AG09309 (cell line): Measurements from ENCODE around the gene RS1.

Experiments
- DNase-seq: peaks from one replicate; pipeline ENCODE4 v3.0.0-alpha.2; 2010; ENCODE audit warnings: low read depth
- H3K4me3 ChIP-seq: 2 replicates; pipeline ENCODE4 v1.5.1; 2011; ENCODE audit warnings: mild to moderate bottlenecking, low read depth, low read length, moderate library complexity; ENCODE audit not compliant: control insufficient read depth
- CTCF ChIP-seq: IDR thresholded peaks from 2 replicates; pipeline ENCODE4 v1.5.1; 2011; ENCODE audit warnings: mild to moderate bottlenecking, low read depth, low read length, inconsistent platforms; ENCODE audit not compliant: insufficient read depth, control insufficient read depth; ENCODE audit errors: missing control alignments

Gene RS1

DNA sequence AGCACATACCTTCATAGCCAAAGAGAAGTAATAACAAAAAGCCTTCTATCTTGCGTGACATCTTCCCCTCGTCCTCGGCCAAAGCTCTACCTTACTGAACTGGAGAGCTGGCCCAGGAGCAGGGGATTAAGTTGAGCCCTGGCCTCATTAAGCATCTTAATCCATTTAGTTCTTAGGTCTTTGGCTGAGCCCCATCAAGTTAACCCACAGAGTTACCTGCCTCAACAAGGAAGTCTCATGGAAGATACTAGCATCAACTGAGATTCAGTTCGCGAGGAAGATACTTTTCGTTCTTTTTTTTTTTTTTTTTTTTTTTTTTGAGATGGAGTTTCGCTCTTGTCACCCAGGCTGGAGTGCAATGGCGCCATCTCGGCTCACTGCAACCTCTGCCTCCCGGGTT is at the start of gene RS1:
Gene RS1 (minus strand): TSS at position 101 of the 400 bp plus-strand sequence. CDS start 40 bp downstream, at position 61.
- TF ChIP-seq CTCF = no peak
- DNase-seq = no peak
- no peak within 1 kb of the TSS for H3K4me3 ChIP-seq

- no peak for DNase-seq
- no peak for TF ChIP-seq CTCF
- no peak overlapping the region for H3K4me3 ChIP-seq
Observed at GRCh38 chrX:18719852-18720251, 47.9 kb upstream of the RS1 start.

DNA sequence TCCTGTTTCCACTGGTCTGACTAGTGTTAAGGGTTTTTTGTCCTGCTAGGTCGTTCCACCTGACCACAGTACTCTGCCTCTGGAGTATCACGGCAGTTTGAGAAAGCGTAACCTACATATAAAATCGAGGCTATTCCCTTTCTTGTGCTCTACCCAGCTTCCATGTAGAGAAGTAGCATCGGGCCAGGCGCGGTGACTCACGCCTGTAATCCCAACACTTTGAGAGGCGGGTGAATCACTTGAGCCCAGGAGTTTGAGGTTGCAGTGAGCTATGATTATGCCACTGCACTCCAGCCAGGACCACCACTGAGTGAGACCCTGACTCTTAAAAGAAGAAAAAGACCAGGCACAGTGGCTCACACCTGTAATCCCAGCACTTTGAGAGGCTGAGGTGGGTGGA is 43.0 kb upstream of the RS1 start:
- no peak for DNase-seq
- H3K4me3 ChIP-seq = no peak overlapping the region
- TF ChIP-seq CTCF = no peak

- DNase-seq = no peak
- H3K4me3 ChIP-seq = no peak overlapping the region
- no peak for TF ChIP-seq CTCF
Observed at GRCh38 chrX:18709833-18710232, 37.9 kb upstream of the RS1 start.

- no peak for DNase-seq
- H3K4me3 ChIP-seq = no peak within 1 kb of the TSS
- TF ChIP-seq CTCF = no peak
Observed at GRCh38 chrX:18707426-18708049, 35.6 kb upstream of the RS1 start, which contains the start of gene PPEF1. Gene PPEF1 (plus strand): TSS chrX:18707645. CDS start chrX:18707781, 136 bp downstream.

DNA sequence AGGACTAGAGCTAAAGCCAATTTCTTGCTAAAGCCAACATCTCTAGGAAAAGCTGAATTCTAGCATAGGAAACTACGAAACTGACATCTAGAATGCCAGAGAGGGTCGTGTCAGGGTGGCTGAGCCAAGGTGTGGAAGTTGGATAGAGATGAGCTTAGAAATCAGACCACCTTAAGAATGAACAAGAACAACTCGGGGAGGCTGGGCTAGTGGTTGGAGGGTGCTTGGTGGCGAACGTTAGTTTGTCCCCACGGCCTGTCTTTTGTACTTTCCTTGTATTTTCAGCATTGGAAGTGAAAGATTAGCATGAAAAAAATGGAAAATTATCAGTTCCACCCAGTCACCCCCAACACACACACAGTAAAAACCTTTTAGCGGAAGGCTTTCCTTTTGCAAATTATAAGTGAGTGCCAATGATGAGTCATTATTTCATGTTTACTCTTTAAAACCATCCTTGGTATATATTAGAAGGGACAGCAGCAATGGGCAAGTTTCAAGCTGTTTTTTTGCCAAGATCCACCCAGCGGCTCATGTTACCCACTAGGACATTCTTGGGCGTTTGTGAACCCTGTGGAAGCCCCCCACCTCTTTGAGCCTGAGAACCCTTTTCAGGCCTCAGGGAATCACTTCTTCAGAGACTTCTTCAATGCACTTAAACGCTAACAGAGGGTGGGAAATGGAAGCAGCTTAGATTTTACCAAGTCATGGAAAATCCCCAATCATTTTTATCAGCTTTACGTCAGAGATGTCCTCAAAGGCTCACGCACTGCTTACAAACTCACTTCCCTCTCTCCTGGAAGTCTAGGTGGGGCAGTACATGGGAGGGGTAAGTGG is 30.7 kb upstream of the RS1 start:
- H3K4me3 ChIP-seq = no peak overlapping the region
- TF ChIP-seq CTCF = no peak
- no peak for DNase-seq
